ENCODE measurements around the gene CHAMP1. TPM values are rescaled to one million over a fixed set of nuclear protein-coding genes. Genes with fewer than 3 reads are reported as not detected.
A peak's percentile ranks its signal among the peaks of the same experiment; 100 is the strongest.

Gene CHAMP1
- polyA plus RNA-seq, 3 donors from 2014 or later: 1.8 to 10.2 (median 5.0) TPM

DNA sequence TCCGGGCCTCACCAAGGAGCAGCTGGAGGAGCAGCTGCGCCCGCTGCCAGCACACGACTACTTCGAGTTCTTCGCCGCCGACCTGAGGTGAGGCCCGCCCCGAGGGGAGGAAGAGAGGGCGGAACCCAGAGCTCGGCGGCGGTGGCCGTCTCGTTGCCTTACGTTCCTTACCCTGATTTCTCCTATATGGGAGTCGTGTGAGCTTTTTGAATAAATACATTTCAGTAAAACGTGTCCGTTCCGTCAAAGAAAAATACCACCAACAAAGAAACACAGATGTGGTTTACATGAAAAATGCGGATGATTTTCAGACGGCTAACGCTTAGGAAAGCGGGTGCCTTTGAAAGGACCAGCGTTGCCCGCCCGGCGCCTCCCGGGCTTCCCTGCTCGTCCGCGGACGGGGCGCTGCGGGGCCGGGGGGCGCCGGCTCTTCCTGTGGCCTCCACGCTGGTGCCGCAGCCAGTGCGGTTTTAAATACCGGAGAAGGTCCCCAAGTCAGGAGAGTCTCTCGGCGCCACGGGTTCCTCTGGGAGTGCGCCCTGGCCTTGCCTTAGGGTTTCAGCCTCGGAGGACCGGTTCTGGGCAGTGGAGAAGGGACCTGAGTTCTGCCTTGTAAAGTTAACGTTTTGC, 32.1 kb upstream of the CHAMP1 start:
- peaks cover 10 to 35% (median 34%) of the 10 kb centered on the region in 3 donors for H3K36me3 Mint-ChIP-seq
- peak overlapping the region; percentile 89 to 95 (median 93) for H3K4me3 Mint-ChIP-seq
- peaks cover 47 to 75% of the 10 kb centered on the region in 2 donors for H3K4me1 Mint-ChIP-seq
- peak overlapping the region; percentile 90 to 94 (median 93) for H3K27ac Mint-ChIP-seq
- peaks cover 6 to 13% (median 7%) of the 10 kb centered on the region in 3 donors for H3K27me3 Mint-ChIP-seq (ENCODE audit: low read depth in 3 of 3)
- DNase-seq: peak; percentile 78 to 85 (median 82)
- no peaks in the 10 kb centered on the region for H3K9me3 Mint-ChIP-seq

DNA sequence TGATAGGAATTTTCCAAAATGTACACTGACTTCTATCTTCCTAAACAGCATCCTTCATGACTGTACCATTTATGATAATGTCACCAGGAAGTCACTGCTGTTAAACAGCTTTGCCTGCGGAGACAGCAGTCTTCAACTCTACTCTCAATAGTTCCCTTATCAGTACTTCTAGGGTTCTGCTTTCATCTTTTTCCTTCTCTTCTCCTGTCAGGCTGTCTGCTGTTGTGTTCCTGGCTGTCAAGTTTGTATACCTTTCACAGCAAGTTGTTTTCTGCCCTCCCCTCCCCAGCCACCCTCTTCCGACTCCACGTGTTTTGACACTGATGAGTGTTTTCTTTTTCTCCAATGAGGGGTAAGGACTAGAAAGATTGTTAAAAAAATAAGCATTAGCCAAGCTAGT, 30.7 kb upstream of the CHAMP1 start:
- peaks cover 6 to 15% (median 7%) of the 10 kb centered on the region in 3 donors for H3K27me3 Mint-ChIP-seq (ENCODE audit: low read depth in 3 of 3)
- H3K27ac Mint-ChIP-seq: peak overlapping the region in 3 of 6 donors; percentile 21 to 83 (median 38)
- no peak for DNase-seq
- peaks cover 49 to 76% of the 10 kb centered on the region in 2 donors for H3K4me1 Mint-ChIP-seq
- no peaks in the 10 kb centered on the region for H3K9me3 Mint-ChIP-seq
- peak overlapping the region; percentile 16 to 69 (median 55) for H3K4me3 Mint-ChIP-seq
- peaks cover 16 to 32% (median 28%) of the 10 kb centered on the region in 3 donors for H3K36me3 Mint-ChIP-seq

DNA sequence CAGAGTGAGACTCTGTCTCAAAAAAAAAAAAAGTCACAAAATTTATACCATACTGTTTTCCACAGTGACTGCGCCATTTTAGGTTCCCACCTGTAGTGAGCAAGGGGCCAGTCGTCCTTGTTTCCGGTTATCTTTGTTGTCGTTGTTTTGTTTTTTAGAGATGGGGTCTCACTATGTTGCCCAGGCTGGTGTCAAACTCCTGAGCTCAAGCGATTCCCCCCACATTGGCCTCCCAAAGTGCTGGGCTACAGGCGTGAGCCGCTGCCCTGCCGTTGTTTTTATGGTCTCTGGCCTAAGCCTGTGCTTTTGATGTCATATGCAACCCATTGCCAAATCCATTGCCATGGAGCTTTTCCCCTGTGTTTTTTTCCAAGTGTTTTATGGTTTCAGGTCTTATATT, 29.6 kb upstream of the CHAMP1 start:
- Mint-ChIP-seq H3K27me3 (ENCODE audit: low read depth in 3 of 3) (peaks cover 6 to 16% (median 7%) of the 10 kb centered on the region in 3 donors), H3K4me3 (peak overlapping the region in 3 of 5 donors; percentile 16 to 61 (median 19)), H3K4me1 (peaks cover 41 to 65% of the 10 kb centered on the region in 2 donors), H3K27ac (no peak overlapping the region), H3K36me3 (peaks cover 17 to 31% (median 30%) of the 10 kb centered on the region in 3 donors), H3K9me3 (no peaks in the 10 kb centered on the region)
- no peak for DNase-seq

DNA sequence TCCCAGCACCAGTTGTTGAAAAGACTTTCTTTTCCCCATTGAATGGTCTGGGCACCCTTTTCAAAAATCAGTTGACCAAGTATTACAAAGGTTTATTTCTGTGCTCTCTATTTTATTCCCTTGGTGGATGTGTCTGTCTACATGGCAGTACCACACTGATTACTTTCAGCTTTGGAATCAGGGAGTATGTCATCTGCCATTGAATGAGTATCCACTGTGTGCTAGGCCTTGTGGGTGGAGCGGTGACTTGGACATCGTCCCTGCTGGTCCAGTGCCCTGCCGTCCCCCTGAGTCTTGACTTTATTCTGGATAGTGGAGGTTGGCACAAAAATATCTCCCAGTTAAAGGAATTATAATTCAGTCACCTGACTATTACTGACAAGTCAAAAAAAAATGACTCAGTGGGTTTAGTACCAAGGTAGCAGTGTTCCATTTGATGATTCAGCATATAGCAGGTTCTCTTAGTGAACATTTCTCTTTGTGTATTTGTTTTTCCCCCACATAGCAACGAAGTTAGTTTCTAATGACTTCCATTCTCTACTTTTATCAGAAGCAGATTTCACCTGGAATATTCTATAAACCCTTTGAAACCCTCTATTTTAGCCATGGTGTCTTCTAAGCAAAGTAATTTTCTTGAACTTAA, 29.0 kb upstream of the CHAMP1 start:
- H3K4me3 Mint-ChIP-seq: peak overlapping the region in 1 of 5 donors; percentile 19
- peaks cover 35 to 59% of the 10 kb centered on the region in 2 donors for H3K4me1 Mint-ChIP-seq
- DNase-seq: no peak
- H3K27me3 Mint-ChIP-seq (ENCODE audit: low read depth in 3 of 3): peaks cover 6 to 17% (median 7%) of the 10 kb centered on the region in 3 donors
- H3K9me3 Mint-ChIP-seq: no peaks in the 10 kb centered on the region
- H3K36me3 Mint-ChIP-seq: peaks cover 17 to 31% (median 30%) of the 10 kb centered on the region in 3 donors
- peak overlapping the region in 2 of 6 donors; percentile 5 to 30 for H3K27ac Mint-ChIP-seq

DNA sequence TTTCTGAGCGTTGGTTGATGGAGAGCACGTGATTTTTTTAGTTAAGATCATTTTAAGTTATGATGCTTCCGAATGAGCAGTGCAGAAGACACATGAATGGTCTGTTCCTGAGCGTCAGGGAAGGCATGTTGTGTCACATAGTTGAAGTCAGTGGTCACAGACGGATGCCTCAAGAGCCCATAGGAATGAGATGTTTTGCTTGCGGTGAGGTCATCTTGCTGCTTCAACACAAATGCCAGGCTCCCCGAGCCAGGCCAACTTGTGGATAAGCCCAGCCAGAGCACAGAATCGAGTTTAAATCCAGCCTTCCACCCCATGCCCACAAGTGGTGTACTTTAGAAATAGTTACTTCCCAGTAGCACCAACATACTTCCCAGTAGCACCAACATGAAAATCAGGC, 27.5 kb upstream of the CHAMP1 start:
- Mint-ChIP-seq H3K4me3 (no peak overlapping the region), H3K27me3 (ENCODE audit: low read depth in 3 of 3) (peaks cover 0 to 8% (median 0%) of the 10 kb centered on the region in 3 donors), H3K36me3 (peaks cover 22 to 37% (median 32%) of the 10 kb centered on the region in 3 donors), H3K27ac (no peak overlapping the region), H3K9me3 (no peaks in the 10 kb centered on the region), H3K4me1 (peaks cover 27 to 52% of the 10 kb centered on the region in 2 donors)
- DNase-seq: no peak

DNA sequence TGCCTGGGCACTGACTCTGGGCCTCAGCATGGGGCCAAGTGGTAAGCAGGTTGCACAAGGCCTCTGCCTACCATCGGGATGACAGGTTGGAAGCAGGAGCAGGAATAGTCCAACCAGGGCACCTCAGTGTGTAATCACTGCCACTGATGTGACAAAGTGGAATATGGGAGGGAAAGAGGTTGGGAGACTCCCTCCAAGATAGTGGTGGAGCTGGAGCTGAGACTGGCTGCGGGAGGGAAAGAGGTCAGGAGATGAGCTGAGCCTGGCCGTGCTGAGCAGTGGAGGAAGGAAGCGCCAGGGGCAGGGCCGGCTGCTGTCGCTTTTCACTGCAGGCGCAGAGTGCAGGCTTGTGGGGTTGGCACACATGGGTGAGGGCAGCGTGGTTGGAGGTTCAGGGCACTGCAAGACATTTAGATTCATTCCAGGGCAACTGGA, 26.1 kb upstream of the CHAMP1 start:
- Mint-ChIP-seq H3K4me3 (no peak overlapping the region), H3K27me3 (ENCODE audit: low read depth in 3 of 3) (peaks cover 0 to 5% (median 0%) of the 10 kb centered on the region in 3 donors), H3K9me3 (no peaks in the 10 kb centered on the region), H3K27ac (peak overlapping the region in 2 of 6 donors; percentile 57 to 80), H3K4me1 (peaks cover 18 to 39% of the 10 kb centered on the region in 2 donors), H3K36me3 (peaks cover 22 to 43% (median 37%) of the 10 kb centered on the region in 3 donors)
- DNase-seq: no peak

DNA sequence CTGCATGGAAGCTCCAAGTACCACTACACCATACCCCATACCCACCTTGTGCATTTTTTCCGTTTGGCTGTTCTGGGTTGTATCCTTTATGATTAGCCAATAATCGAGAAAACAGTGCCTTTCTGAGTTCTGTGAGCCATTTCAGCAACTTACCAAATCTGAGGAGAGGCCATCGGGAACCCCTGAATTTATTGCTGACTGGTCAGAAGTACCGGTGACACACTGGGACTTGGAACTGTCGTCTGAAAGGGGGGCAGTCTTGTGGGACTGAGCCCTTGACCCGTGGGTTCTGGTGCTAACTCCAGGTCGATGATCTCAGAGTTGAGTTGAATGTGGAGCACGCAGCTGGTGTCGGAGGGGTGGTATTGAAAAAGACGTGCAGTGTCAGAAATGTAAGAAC, 17.9 kb upstream of the CHAMP1 start:
- Mint-ChIP-seq H3K27me3 (ENCODE audit: low read depth in 3 of 3) (no peaks in the 10 kb centered on the region), H3K4me3 (no peak overlapping the region), H3K4me1 (peaks cover 0 to 8% of the 10 kb centered on the region in 2 donors), H3K27ac (no peak overlapping the region), H3K9me3 (no peaks in the 10 kb centered on the region), H3K36me3 (peaks cover 24 to 35% (median 24%) of the 10 kb centered on the region in 3 donors)
- no peak for DNase-seq

DNA sequence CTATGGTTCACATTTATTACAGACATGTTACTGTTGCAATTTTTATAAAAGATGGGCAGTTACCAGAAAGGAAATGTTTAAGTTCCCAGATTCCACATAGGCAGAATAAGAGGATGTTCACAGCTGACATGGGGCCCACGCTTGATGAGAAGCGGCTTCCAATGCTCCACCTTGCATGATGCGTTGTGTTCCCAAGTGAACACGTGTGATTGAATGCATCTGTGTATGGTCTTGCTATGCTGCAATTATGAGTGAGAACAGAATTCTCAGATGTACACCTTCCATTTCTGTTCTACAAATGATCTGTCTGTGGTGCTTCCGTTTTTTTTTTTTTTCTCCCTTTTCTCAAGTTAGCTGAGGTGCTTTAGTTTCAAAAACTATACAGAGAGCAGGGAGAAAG, 17.4 kb upstream of the CHAMP1 start:
- no peak overlapping the region for H3K4me3 Mint-ChIP-seq
- no peak for DNase-seq
- H3K27me3 Mint-ChIP-seq (ENCODE audit: low read depth in 3 of 3): no peaks in the 10 kb centered on the region
- H3K36me3 Mint-ChIP-seq: peaks cover 25 to 35% (median 25%) of the 10 kb centered on the region in 3 donors
- peaks cover 0 to 8% of the 10 kb centered on the region in 2 donors for H3K4me1 Mint-ChIP-seq
- no peak overlapping the region for H3K27ac Mint-ChIP-seq
- no peaks in the 10 kb centered on the region for H3K9me3 Mint-ChIP-seq

DNA sequence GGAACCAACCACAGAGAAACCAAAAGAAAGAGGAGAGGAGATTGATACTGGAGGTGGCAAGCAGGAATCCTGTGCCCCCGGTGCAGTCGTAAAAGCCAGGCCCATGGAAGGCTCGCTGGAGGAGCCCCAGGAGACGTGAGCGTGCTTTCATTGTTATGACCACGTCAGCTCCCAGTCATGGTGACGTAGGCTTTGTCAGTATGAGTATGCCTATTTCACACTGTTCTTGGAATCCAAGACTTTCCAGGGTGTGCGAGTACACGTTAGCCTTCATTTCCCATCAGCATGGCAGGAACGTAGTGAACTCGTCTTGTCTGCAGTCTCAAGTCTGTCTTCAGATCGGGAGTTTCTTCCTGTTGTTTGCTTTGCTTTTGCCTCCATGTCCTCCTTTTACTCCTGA, 15.4 kb upstream of the CHAMP1 start:
- no peak overlapping the region for H3K27ac Mint-ChIP-seq
- peaks cover 0 to 2% of the 10 kb centered on the region in 2 donors for H3K4me1 Mint-ChIP-seq
- H3K9me3 Mint-ChIP-seq: no peaks in the 10 kb centered on the region
- H3K36me3 Mint-ChIP-seq: peaks cover 24 to 31% (median 24%) of the 10 kb centered on the region in 3 donors
- no peaks in the 10 kb centered on the region for H3K27me3 Mint-ChIP-seq (ENCODE audit: low read depth in 3 of 3)
- no peak for DNase-seq
- H3K4me3 Mint-ChIP-seq: no peak overlapping the region

DNA sequence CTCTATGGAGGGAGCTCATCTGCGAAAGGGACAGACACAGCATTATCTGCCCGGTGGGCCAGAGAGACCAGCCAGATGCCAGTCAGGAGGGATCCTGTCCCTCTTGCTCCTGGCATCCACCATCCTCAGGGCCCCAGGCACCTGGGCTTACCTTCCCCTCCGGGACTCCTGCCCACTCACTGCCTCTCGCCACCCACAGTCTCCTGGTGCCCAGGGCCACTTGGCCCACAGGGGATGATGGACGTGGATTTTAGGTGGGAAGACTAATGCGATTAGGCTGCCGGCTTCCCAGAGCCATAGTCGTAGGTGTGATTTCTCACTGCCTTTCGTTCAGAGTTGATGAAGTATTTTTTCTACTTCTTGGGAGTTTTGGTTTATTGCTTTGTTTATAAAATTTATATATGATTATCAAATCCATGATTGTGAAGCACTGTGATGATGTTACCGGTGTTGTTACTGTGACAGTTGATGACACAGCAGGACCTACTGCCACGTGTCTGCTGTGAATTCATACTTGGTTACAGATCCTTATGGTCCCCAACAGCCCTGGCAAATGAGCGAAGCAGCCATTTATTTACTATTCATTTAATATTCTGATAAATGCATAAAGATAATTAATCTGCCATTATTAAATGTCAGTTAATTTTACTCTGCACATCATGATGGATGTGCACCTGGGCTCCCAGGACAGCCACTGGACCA, 14.5 kb upstream of the CHAMP1 start:
- no peak overlapping the region for H3K27ac Mint-ChIP-seq

DNA sequence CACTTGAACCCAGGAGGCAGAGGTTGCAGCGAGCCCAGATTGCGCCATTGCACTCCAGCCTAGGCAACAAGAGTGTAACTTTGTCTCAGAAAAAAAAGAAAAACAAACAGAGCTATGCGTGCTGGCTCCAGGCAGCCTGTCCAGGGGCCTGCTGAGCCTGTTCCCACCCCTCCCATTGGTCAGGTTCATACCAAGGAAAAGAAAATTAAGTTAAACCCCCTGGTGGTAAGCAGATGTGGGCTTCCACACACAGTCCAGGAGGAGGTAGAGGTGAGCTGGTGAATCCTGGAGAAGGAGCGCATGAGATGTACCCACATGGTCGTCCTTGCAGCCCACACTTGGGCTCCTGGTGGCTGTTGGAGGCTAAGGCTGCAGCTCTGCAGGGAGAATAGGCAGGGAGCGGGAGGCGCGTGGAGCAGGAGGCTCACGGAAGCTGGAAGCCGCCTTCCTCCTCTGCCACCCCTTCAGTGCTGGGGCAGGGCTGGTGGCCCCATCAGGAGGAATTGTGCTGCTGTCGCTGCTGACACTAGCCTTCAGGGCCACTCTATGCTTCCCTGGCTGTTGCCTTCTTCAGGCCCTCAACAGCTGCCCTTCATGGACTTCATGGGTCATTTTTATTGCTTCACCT, 10.5 kb upstream of the CHAMP1 start:
- H3K27ac Mint-ChIP-seq: no peak overlapping the region
- peaks cover 0 to 1% (median 0%) of the 10 kb centered on the region in 3 donors for H3K27me3 Mint-ChIP-seq (ENCODE audit: low read depth in 3 of 3)
- no peaks in the 10 kb centered on the region for H3K9me3 Mint-ChIP-seq
- DNase-seq: no peak
- no peak overlapping the region for H3K4me3 Mint-ChIP-seq
- peaks cover 18 to 31% (median 21%) of the 10 kb centered on the region in 3 donors for H3K36me3 Mint-ChIP-seq
- peaks cover 0 to 6% of the 10 kb centered on the region in 2 donors for H3K4me1 Mint-ChIP-seq

More for the DNA sequence above, 14.5 kb upstream of the CHAMP1 start:
- H3K9me3 Mint-ChIP-seq: no peaks in the 10 kb centered on the region
- H3K27me3 Mint-ChIP-seq (ENCODE audit: low read depth in 3 of 3): peaks cover 0 to 1% (median 0%) of the 10 kb centered on the region in 3 donors
- no peaks in the 10 kb centered on the region for H3K4me1 Mint-ChIP-seq
- no peak overlapping the region for H3K4me3 Mint-ChIP-seq
- no peak for DNase-seq
- H3K36me3 Mint-ChIP-seq: peaks cover 21 to 29% (median 22%) of the 10 kb centered on the region in 3 donors

DNA sequence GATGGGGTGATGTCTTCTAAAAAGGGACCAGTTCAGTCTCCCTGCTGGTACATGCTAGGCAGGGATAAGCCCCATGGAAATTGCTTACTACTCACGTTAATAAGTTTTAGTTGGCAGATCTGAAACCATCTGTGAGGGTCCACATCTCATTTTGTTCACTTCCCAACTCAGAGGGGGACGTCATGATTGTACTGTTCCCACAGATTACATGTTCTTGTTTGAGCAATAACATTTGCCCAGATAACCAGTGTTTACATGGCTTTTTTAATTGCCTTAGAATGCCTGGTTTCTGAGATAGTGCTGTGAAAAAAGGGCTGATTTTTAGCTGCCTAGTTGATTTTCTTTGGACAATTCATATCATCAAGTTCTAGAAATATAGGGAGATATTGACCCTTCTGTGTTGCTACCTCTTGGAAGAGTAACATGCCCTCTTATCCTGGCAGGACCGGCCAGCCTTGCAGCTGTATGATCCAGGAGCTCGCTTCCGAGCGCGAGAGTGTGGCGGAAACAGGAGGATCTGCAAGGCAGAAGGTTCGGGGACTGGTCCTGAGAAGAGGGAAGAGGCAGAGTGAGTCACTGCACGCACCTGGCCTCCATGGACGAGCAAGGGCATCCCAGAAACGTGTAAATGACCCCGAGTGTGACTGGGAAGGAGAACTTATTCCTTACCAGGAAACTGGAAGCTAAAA, 9.8 kb upstream of the CHAMP1 start:
- Mint-ChIP-seq H3K9me3 (no peaks in the 10 kb centered on the region), H3K4me3 (no peak overlapping the region), H3K36me3 (peaks cover 15 to 24% (median 22%) of the 10 kb centered on the region in 3 donors), H3K27me3 (ENCODE audit: low read depth in 3 of 3) (peaks cover 0 to 1% (median 0%) of the 10 kb centered on the region in 3 donors), H3K27ac (no peak overlapping the region), H3K4me1 (peaks cover 0 to 6% of the 10 kb centered on the region in 2 donors)
- DNase-seq: no peak

DNA sequence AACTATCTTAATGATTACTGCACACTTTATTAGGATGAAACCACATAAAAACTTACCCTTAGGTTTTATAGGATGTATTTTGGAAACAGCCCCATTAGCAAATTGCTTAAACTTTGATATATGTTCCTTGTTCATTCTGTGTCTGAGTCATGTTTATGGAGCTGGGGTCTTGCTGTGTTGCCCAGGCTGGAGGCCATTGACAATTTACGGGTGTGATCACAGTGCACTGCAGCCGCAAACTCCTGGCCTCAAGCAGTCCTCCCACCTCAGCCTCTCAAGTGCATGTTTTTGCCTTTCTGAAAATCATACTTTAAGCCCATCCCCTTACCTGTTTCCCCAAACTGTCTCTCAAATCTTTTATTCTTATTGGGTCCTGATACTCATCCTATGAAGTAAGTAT, 5.2 kb upstream of the CHAMP1 start:
- no peak overlapping the region for H3K27ac Mint-ChIP-seq
- no peak overlapping the region for H3K4me3 Mint-ChIP-seq
- peaks cover 0 to 8% (median 2%) of the 10 kb centered on the region in 3 donors for H3K27me3 Mint-ChIP-seq (ENCODE audit: low read depth in 3 of 3)
- H3K9me3 Mint-ChIP-seq: no peaks in the 10 kb centered on the region
- peaks cover 5 to 8% (median 7%) of the 10 kb centered on the region in 3 donors for H3K36me3 Mint-ChIP-seq
- no peak for DNase-seq
- peaks cover 13 to 21% of the 10 kb centered on the region in 2 donors for H3K4me1 Mint-ChIP-seq

All from immature natural killer cell (primary cell).